ENCODE measurements around the gene VMP1.
A peak's percentile ranks its signal among the peaks of the same experiment; 100 is the strongest.
"Not testable (repeated sequence)": the region's sequence is repeated elsewhere in the genome, so short reads cannot be mapped to it uniquely, and the experiment has no call there.

VMP1 gene

DNA sequence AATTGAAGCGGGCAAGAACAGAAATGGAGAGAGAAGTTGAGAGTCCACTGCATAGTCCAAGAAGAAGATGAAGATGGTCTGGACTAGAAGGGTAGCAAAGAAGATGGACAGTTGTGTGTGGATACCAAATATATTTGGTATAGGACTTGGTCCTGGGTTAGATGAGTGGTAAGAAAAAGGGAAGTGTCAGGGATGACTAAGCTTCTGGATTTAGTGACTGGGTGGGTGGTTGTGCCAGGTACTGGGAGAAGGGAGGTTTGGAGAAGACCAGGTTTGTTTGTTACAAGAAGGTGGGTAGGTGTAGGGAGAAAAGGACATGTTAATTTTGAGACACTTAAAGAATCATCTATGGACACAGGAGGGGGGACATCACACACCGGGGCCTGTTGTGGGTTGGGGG is 5.4 kb downstream of the VMP1 start:
- DNase-seq, result peak; percentile 35

DNA sequence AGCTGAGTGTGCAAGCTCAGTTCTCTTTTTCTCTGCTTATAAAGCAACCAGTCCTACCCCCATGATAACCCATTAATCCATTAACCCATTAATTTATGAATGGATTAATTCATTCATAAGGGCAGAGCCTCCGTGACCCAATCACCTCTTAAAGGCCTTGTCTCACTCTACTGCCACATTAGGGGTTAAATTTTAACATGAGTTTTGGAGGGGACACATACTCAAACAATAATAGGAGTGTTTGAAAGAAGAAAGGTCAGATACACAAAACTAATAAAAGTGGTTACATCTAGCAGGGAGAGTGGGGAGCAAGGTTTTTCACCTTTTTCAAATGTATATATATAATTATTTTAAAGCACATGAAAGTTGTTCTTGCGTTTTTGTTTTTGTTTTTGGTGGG is 6.8 kb downstream of the VMP1 start:
- DNase-seq, result no peak

DNA sequence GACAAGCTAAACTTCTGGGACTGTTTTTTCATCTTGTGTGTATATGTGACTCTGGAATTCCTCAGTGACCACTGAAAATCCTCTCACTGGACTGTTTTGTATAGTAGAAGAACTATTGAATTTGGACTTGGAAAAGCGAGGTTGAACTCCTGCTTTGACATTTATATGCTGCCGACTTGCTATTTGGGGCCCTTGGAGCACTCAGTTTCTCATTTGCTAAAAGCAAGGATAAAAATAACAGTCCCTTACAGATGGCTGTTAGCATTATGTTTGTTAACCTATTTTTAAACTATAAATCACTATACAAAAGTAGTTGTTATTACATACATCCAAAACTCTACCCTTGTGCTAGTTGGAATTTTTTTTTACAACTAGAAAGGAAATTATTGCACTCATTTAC is 9.0 kb downstream of the VMP1 start:
- DNase-seq, result no peak

DNA sequence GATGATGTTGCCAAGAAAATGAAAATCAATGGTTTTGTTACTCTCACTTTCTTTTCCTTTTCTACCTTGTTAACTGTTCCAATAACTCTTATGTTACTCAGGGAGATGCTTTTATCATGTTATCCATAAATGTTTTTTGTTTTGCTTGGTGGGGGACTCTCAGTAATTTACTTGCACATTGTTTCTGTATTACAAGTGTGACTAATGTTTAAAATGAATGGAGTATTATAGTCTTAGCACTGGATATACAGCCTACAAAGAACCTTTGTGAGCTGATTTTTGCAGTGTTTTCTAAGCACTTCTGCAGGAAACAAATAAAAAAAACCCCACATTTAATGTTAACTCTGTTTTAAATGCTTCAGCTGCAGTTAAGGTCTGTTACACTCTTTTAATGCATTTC is 12.1 kb downstream of the VMP1 start:
- no peak for DNase-seq

DNA sequence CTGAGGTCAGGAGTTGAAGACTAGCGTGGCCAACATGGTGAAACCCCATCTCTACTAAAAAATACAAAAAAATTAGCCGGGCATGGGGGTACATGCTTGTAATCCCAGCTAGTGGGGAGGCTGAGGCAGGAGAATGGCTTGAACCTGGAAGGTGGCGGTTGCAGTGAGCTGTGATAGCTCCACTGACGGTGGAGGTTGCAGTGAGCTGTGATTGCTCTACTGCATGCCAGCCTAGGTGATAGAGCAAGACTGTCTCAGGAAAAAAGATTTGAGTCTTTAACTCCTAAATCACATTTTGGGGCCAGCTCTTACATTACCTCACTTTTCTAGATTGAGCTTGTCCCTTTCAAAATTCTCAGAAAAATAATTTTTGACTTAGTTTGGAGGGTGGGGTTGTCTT is 15.2 kb downstream of the VMP1 start:
- no peak for DNase-seq

DNA sequence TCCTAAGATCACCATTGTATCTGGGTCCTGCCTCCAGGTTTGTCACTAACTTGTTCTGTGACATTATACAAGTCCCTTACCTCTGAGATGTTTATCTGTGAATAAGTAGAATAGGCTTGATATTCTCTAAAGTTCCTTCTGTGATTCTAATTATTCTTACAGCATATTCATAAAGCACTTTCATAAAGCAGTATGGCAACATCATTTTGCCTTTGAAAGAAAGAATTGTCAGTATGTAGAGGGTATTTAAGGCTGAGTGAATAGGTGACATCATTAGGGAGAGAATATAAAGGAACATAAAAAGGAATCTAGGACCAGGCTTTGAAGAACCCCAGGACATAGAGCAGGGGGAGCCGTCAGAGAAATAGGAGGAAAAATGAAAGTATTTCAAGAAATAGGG is 15.6 kb downstream of the VMP1 start:
- DNase-seq, result no peak

DNA sequence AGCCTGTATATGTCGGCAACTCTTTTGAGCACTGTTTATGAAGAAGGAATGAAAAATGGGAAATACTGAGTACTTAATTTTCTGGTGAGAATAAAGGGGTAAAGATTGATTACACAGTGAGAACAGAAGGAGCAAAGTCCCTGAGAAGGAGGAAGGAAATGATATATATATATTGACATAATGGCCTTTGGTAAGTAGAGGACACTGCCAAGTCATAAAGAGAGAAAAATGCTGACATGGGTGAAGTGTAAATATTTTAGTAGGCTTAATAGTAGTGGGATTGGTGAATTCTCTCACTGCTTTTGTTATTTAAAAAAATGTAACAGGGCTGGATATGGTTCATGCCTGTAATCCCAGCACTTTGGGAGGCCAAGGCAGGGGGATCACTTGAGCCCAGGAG is 16.2 kb downstream of the VMP1 start:
- DNase-seq, result no peak

DNA sequence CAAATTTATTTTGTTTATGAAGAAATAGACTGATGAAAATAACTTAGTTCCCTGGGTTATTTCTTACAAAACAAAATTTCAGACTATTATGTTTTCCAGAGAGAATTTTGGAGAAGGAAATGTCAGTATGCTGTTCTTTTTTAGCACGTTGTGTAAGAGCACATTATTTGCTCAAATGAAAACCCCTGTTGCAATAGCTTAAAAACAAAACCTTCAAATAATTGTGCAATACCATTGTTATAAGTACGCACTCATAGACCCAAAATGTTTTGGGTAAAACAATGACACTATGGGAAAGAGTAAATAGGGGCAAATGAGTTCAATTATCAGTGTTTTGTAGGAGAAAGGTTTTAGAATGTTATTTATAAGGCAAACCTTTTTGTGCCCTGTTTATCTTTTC is 18.2 kb downstream of the VMP1 start:
- DNase-seq, result peak; percentile 86

DNA sequence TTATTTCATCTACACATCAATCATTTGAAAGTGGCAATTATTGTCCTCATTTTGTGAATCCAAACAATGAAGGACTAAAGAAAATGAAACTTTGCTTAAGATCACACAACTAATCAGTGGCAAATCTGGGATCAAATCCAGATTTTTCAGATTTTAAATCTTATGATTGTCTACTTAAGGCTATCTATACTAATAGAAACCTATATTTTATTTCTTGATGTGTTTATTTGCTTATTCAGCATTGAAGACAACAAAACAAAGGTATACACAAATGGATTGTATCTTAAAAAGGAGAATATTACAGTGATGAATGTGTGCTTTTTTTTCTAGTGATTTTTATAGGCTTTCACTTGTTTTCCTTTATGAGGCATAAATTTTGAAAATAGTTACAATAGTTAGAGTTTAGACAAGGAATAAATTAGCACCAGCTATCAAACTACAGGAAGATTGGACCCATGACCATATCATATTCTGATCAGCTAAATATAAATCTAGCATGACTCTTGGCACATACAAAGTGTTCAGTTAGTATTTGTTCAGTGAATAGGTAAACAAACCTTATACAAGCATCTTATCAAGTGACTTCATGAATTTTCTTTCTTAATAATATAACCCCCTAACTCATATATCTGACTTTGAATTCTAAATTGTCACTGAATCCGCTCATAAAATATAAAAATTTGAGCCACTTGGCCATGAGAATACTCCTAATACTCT is 20.5 kb downstream of the VMP1 start:
- no peak for DNase-seq

DNA sequence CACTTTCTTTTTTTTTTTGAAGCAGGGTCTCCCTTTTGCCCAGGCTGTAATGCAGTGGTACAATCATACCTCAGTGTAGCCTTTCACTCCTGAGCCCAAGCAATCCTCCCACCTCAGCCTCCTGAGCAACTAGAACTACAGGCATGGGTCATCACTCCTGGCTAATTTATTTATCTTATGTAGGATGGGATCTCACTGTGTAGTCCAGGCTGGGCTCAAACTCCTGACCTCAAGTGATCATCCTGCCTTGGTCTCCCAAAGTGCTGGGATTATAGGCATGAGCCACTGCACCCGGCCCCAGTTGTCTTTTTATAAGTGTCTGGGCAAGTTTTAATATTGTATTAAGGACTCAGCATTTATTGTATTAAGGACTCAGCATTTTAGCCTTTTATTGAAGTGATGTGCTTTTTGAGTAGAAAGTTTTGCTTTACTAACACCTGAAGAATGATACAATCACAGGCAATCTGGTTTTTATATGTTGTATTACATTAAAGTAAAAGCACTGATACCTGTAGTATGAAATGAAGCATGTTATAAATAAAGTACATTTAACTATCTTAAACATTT is 22.9 kb downstream of the VMP1 start:
- DNase-seq, result no peak

DNA sequence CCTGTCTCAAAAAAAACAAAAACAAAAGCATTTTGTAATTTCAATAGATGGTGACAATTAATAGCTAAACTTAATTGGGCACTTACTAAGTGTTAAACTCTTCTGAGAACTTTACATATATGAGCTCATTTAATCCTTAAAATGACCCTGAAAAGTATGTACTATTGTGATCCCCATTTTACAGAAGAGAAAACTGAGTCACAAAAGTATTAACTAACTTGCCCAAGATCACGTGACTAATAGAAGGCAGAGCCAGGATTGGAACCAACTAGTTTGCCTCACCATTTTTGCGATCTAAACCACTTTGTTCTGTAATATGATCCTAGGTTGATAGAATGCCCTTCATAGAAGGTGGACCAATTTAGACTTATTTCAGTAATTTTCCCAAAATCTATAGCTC is 26.2 kb downstream of the VMP1 start:
- DNase-seq, result no peak

DNA sequence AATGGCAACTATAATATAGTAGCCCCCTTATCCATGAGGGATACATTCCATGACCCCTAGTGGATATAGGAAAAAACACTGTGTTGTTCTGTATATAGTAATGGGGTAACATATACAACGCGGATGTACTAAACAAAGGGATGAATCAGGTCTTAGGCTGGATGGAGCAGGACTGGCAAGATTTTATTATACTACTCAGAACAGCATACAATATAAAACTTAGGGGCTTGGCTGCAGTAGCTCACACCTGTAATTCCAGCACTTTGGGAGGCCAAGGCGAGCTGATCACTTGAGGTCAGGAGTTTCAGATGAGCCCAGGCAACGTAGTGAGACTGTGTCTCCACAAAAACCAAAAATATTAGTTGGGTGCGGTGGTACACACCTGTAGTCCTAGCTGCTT is 26.8 kb downstream of the VMP1 start:
- DNase-seq, result no peak

DNA sequence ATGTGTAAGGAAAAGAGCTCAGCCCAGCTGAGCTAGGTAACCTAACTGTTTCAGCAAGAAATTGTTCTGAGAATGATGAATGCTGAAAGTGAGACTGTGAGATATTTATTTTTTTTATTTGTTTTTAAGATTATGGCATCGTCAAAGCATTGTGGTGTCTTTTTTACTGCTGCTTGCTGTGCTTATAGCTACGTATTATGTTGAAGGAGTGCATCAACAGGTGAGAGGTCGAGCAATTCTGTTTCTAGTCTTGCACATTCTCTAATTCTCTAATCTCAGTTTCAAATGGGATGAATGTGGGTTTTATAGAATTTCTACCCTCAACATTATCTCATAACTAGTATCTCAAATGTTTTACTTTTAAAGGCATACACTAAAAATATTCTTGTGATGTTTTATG is 29.9 kb downstream of the VMP1 start:
- no peak for DNase-seq

DNA sequence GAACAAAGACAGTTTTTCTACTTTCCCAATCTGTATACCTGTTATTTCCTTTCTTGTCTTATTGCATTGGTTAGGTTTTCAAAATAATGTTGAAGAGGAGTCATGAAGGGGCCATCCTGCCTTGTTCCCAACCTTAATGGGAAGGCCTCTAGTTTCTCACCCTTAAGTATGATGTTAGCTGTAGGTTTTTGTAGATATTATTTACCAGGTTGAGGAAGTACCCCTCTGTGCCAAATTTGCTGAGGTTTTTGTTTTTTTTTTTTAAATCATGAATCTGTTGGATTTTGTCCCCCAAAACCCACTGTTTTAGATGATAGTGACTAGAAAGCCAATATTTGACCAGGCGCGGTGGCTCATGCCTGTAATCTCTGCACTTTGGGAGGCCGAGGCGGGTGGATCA is 36.4 kb downstream of the VMP1 start:
- DNase-seq, result no peak

DNA sequence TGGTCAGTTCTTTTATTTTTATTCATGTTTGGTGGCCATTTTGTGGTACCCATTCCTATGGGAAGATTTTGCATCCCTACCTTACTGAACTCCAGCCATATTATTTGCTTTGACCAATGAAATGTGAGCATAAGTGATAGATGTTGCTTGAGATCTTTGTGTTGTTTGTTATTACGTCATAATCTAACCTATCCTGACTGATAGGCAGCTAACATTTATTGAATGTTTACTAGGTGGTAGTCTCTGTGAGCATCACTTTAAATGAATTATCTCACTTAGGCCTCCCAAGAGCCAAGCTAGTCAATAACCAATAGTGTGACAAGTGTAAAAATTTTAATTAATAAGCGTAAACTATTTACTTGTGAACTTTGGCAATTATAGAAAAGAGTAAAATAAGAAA is 37.6 kb downstream of the VMP1 start:
- no peak for DNase-seq

DNA sequence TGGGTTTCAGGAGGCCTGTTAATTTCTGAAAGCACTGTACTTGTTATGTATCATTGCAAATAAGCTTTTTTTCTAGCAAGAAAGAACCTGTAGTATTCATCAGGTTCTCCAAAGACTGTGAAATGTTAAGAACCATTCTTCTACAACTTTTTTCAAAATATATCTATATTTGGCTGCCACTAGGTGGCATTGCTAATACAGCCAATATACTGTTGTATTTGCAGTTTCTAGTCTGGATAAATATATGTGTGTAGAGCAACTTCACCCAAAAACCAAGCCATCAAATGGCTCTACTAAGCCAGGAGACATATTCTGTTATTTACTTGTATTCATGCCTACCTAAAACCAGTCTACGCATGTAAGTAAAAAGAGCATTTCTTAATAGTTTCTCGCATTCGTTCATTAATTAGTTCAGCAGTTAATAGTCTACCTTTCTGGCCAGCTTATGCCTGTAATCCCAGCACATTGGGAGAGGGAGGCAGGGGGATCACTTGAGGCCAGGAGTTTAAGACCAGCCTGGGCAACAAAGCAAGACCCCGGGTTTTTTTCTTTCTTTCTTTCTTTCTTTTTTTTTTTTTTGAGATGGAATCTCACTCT is 39.5 kb downstream of the VMP1 start:
- DNase-seq, result peak; percentile 46

DNA sequence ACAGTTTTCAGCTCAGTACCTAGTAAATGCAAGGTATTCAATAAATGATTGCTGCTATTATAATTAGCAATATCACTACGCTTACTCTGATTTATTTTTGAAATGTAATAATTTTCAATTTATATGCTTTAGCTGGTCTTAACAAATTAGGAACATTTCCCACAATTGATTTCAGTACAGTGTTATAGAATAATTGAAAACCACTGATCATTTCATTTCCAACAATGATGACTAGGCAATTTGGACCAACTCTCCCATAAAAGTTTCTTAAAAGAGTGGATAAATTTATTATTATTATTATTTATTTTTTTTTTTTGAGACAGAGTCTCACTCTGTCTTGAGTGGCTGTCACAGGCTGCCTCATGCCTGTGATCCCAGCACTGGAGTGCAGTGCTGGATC is 41.1 kb downstream of the VMP1 start:
- no peak for DNase-seq

DNA sequence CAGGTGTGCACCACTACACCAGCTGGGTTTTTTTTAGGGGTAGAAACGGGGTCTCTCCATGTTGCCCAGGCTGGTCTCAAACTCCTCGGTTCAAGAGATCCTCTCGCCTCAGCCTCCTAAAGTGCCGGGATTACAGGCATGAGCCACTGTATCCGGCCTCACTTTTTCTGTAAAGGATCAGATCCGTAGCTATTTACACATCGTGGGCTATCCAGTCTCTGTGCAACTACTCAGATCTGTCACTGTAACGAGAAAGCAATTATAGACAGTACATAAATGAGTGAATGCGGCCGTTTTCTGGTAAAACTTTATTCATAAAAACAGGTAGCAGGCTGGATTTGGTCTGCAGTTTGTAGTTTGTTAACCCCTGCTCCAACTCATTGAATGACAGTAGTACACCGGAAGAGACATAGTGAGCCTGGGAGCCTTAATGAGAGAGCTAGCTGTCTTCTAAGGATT is 44.5 kb downstream of the VMP1 start:
- DNase-seq, result peak; percentile 26

DNA sequence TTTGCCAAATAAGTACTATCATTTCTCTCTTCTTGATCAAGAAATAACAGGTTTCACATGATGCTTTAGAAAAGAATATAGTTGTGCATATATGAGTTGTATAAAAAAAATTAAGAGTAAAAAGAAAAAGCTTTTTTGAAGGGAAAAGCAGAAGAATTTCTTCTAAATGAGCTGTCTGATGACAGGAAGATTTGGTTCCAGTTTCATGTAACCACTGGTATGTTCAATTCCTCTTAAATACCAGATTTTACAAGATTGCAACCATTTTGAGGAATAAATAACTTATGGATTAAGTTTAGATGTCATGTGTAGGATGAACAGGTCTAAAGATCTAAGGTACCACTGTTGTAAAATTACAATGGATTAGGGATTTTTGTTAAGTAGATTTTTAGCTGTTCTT is 45.0 kb downstream of the VMP1 start:
- peak; percentile 50 for DNase-seq

DNA sequence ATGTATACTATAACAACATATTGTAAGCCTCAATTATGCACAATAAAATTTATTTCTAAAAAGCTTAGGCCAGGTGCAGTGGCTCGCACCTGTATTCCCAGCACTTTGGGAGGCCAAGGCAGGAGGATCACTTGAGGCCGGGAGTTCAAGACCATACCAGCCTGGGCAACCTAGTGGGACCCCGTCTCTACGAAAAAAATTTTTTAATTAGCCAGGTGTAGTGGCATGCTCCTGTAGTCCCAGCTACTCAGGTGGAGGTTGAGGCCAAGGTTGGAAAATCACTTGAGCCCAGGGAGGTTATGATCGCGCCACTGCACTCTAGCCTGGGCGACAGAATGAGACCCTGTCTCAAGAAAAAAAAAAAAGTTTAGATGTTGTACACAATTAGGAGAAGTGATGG is 45.5 kb downstream of the VMP1 start:
- DNase-seq, result no peak

DNA sequence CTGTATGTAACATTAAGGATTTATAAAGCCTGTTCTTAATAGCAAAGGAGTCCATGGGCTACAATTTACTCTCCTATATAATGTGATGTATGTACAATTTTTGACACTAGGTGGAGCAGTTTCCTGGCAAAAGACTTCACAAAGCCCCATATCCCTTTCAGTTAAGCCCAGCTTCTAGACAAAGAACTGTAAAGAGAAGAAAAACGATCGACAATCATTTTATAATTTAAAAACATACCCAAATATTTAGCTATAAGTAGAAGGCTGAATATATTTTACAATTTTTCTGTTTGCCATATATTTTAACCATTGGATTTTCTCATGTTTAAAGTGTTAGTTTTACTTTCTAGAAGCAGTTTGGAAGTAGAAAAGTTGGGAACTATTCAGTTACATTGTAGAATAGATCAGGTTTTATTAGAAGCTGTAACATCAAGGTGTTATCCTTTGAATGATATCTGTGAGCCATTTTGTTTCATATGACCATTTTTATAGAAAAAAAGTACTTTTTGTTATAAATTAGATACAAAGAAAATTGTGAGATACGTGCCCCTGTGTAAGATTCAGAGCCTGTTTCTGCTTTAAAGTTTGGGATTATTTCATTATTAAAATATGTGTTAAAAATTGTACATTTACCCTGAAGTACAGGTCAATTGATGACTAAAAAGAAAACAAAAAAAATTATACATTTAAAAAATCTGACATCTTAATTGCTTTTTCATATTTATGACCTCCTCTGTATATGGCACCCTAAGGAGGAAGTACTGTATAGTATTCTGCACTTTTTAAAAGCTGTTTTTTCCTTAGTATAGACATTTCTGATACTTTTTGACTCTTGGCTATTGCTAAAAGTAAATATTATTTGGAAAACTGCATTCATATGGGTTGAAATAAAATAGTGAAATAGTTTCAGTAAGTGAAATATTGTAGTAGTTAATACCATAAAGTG is 46.3 kb downstream of the VMP1 start:
- peak; percentile 80 for DNase-seq

DNA sequence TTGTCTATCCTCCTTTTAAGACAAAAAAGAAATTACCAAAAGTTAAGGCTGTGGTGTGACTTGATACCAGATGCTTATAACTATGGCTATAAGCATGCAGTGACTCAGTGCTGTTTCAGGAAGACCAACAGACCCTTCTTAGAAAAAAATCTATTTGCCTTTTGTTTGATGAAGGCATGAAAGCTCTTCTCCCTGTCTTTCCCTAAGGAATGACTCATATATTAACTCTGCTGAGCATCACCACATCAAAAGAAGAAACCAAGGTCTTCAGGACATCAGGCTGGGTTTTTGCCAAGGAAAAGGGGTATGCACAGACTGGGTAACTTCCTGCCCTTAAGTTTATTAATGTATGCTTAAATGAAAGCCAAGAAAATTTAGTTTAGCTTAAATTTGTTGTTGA is 47.1 kb downstream of the VMP1 start:
- DNase-seq, result peak; percentile 19

DNA sequence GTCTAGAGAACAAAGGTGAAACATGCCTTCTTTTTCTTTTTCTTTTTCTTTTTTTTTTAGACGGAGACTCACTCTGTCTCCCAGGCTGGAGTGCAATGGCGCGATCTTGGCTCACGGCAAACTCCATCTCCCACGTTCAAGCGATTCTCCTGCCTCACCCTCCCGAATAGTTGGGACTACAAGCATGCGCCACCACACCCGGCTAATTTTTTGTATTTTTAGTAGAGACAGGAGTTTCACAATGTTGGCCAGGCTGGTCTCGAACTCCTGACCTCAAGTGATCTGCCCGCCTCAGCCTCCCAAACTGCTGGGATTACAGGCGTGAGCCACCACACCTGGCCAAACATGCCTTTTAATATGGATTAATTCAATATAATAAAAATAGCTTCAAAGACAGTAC is 47.6 kb downstream of the VMP1 start:
- DNase-seq, result not testable (repeated sequence)

All from MV-4-11 (cell line).